OCI-LY7 (cell line): ENCODE measurements around the gene VAMP1. TPM values are rescaled to one million over a fixed set of nuclear protein-coding genes. Genes with fewer than 3 reads are reported as not detected.
A peak's percentile ranks its signal among the peaks of the same experiment; 100 is the strongest.

Source experiments
- BruUV-seq: library from RNA; stranded (reverse); fragments of 400-500 nt; replicated peaks from 2 replicates; lab custom pipeline; 2021; lab: Mats Ljungman, UMichigan
- CTCF ChIA-PET: fragments of 300-600 bp; sonication (Branson Sonifier 250); formaldehyde crosslinking; loops from one replicate; lab custom pipeline; 2022; ENCODE audit warnings: antibody characterized with exemption; ENCODE audit not compliant: unreplicated experiment; lab: Charles Lee
- POLR2A ChIA-PET: fragments of 300-600 bp; sonication (Branson Sonifier 250); formaldehyde crosslinking; loops from one replicate; lab custom pipeline; 2022; ENCODE audit warnings: antibody characterized with exemption; lab: Charles Lee
- DNase-seq: peaks from one replicate; pipeline ENCODE4 v3.0.0-alpha.2; 2015; ENCODE audit warnings: low spot score
- H2AFZ ChIP-seq: fragments of 200-600 bp; sonication (generic), shearing (Covaris generic); 2 replicates; pipeline ENCODE4 v1.6.1; 2014; ENCODE audit warnings: mild to moderate bottlenecking, antibody characterized with exemption, low read length, moderate library complexity
- H3K27ac ChIP-seq: fragments of 200-600 bp; sonication (generic); 2 replicates; pipeline ENCODE4 v1.5.1; 2014; ENCODE audit warnings: mixed run types, low read depth, mild to moderate bottlenecking, moderate library complexity, low read length, inconsistent platforms; ENCODE audit not compliant: poor library complexity, severe bottlenecking
- H3K36me3 ChIP-seq: fragments of 200-600 bp; sonication (generic); 2 replicates; pipeline ENCODE4 v1.6.1; 2014; ENCODE audit warnings: mild to moderate bottlenecking, antibody characterized with exemption, low read length, moderate library complexity, mixed read lengths; ENCODE audit not compliant: insufficient read depth
- H3K4me1 ChIP-seq: fragments of 200-600 bp; sonication (generic); 2 replicates; pipeline ENCODE4 v1.5.1; 2014; ENCODE audit warnings: mild to moderate bottlenecking, low read length; ENCODE audit not compliant: insufficient read depth, poor library complexity, severe bottlenecking
- H3K4me2 ChIP-seq: fragments of 200-600 bp; sonication (generic); 2 replicates; pipeline ENCODE4 v1.6.1; 2014; ENCODE audit warnings: mild to moderate bottlenecking, low read length
- H3K4me3 ChIP-seq: fragments of 200-600 bp; sonication (generic); 2 replicates; pipeline ENCODE4 v1.5.1; 2014; ENCODE audit warnings: mild to moderate bottlenecking, low read depth, low read length; ENCODE audit not compliant: poor library complexity, severe bottlenecking
- H3K79me2 ChIP-seq: fragments of 200-600 bp; sonication (generic); 2 replicates; pipeline ENCODE4 v1.6.1; 2016; ENCODE audit warnings: low read depth, mild to moderate bottlenecking, low read length, moderate library complexity, mixed read lengths; ENCODE audit not compliant: insufficient read depth
- H3K9me2 ChIP-seq: fragments of 200-600 bp; sonication (generic); 2 replicates; pipeline ENCODE4 v1.6.1; 2016; ENCODE audit warnings: mild to moderate bottlenecking, low read length, mixed read lengths; ENCODE audit not compliant: insufficient read depth
- H3K9me3 ChIP-seq: fragments of 200-600 bp; sonication (generic); 2 replicates; pipeline ENCODE4 v1.6.1; 2014; ENCODE audit warnings: mild to moderate bottlenecking, mixed run types, low read length, mixed read lengths
- H4K20me1 ChIP-seq: fragments of 200-600 bp; sonication (generic); 2 replicates; pipeline ENCODE4 v1.6.1; 2014; ENCODE audit warnings: mild to moderate bottlenecking, antibody characterized with exemption, low read length, moderate library complexity, mixed read lengths; ENCODE audit not compliant: insufficient read depth
- EZH2phosphoT487 ChIP-seq: fragments of 200-600 bp; sonication (generic); IDR thresholded peaks from 2 replicates; pipeline ENCODE4 v1.6.1; 2018; ENCODE audit warnings: low read depth, borderline replicate concordance, mild to moderate bottlenecking, mixed run types, antibody characterized with exemption, low read length, moderate library complexity, mixed read lengths
- intact Hi-C: fragments of 100-400 bp; cut with micrococcal nuclease; formaldehyde crosslinking; loops from one replicate; pipeline ENCODE4 v1.10.0; 2022; ENCODE audit not compliant: unreplicated experiment
- total RNA-seq, 2 experiments: library from RNA; depleted of rRNA in 1 of 2; stranded (reverse); fragments of >200 nt in 1 of 2; shearing (Covaris generic) in 1 of 2; gene quantifications; 2 replicates each; pipeline ENCODE4 v1.2.3, GENCODE V29; 2014 to 2022
- TF ChIP-seq, protein P1 (sequence below): fragments of 200-600 bp; sonication (generic); conservative IDR thresholded peaks from 2 replicates; pipeline ENCODE4 v1.5.1; 2014; ENCODE audit warnings: mild to moderate bottlenecking, antibody characterized with exemption, low read length, moderate library complexity, mixed read lengths

Gene VAMP1
- total RNA-seq, 2 experiments from 2014 or later, result 46.9 to 86.0 TPM

DNA sequence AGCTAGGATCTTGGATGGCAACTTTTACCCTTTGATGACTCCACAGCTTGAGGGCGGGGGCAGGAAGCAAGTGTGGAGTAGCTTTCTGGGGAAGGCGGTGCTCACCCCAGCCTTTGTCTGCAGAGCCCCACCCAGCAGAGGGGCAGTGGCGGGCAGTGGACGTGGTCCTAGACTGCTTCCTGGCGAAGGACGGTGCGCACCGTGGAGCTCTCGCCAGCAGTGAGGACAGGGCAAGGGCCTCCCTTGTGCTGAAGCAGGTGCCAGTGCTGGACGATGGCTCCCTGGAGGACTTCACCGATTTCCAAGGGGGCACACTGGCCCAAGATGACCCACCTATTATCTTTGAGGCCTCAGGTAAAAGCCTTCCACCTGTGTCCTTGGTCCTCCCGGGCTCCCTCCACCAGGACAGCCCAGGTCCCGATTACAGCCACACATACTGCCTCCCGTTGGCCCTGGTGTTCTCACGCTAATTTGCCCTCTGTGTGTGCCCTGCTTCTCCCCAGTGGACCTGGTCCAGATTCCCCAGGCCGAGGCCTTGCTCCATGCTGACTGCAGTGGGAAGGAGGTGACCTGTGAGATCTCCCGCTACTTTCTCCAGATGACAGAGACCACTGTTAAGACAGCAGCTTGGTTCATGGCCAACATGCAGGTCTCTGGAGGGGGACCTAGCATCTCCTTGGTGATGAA is 17.4 kb downstream of the VAMP1 start:
- no peak for DNase-seq
- Histone ChIP-seq H4K20me1 (no peaks in the 10 kb centered on the region), H3K36me3 (peaks cover 40% of the 10 kb centered on the region), H3K4me2 (peak overlapping the region; percentile 88), H3K9me3 (no peaks in the 10 kb centered on the region), H3K4me1 (peaks cover 41% of the 10 kb centered on the region), H2AFZ (no peak overlapping the region), H3K27ac (peak overlapping the region; percentile 81), H3K79me2 (peaks cover 10% of the 10 kb centered on the region; the same call in 1 of the 2 replicates), H3K4me3 (peak overlapping the region; percentile 74), H3K9me2 (no peaks in the 10 kb centered on the region)
- no TSS peak for BruUV-seq
- ChIA-PET POLR2A (interaction anchor here (1.9 to 3.4 kb wide), 4 partner anchors 8 to 21 kb away, joined by 6 to 27 read pairs (median 20); partner anchors contain the start of genes CD27 and VAMP1), CTCF (interaction anchor here (0.9 kb wide), 1 partner anchor 8 kb away, joined by 3 read pairs; no protein-coding TSS in a partner anchor)
- TF ChIP-seq, protein P1, sequence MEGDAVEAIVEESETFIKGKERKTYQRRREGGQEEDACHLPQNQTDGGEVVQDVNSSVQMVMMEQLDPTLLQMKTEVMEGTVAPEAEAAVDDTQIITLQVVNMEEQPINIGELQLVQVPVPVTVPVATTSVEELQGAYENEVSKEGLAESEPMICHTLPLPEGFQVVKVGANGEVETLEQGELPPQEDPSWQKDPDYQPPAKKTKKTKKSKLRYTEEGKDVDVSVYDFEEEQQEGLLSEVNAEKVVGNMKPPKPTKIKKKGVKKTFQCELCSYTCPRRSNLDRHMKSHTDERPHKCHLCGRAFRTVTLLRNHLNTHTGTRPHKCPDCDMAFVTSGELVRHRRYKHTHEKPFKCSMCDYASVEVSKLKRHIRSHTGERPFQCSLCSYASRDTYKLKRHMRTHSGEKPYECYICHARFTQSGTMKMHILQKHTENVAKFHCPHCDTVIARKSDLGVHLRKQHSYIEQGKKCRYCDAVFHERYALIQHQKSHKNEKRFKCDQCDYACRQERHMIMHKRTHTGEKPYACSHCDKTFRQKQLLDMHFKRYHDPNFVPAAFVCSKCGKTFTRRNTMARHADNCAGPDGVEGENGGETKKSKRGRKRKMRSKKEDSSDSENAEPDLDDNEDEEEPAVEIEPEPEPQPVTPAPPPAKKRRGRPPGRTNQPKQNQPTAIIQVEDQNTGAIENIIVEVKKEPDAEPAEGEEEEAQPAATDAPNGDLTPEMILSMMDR, result no peak
- no peak for TF ChIP-seq EZH2phosphoT487
- intact Hi-C loops, result no loop called here

DNA sequence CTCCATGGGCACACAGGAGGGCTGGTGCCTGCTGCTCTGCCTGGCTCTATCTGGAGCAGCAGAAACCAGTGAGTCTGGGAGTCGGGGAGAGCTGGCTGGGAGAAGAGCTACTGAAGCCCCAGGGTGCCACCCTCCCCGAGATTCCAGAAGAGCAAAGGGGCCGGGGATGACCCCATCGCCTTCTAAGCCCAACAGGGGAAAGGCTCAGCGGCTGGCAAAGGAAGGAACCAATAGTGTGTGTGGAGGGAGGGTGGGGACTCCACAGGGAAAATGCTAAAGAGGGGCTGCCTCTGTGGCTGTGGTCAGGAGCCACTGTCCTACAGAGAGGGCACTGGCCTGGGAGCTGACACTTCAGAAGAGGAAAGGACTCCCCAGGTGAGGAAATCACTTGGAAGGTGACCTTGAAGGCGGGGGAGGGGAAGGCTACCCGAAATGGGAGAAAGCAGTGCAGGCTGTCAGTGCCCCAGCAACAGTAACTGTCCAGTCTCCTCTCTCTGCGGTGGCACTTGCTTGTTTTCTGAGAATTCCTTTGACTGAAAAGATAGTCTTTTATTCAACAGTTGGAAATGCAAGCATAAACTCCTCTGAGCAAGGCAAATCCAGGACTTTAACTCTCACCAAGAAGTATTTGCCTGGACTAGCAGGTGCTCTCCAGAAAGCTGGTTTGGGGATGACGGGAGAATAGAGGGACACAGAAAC is 18.1 kb downstream of the VAMP1 start:
- Histone ChIP-seq H3K9me2 (no peaks in the 10 kb centered on the region), H3K36me3 (peaks cover 33% of the 10 kb centered on the region), H3K79me2 (peaks cover 10% of the 10 kb centered on the region; the same call in 1 of the 2 replicates), H3K9me3 (no peaks in the 10 kb centered on the region), H4K20me1 (no peaks in the 10 kb centered on the region), H3K4me3 (peak overlapping the region; percentile 74), H3K4me1 (peaks cover 48% of the 10 kb centered on the region), H3K4me2 (peak overlapping the region; percentile 88), H3K27ac (peak overlapping the region; percentile 81), H2AFZ (peak overlapping the region; percentile 25; the same call in 1 of the 2 replicates)
- ChIA-PET CTCF (interaction anchor here (0.7 to 1.0 kb wide), 3 partner anchors 9 to 21 kb away, joined by 3 read pairs; no protein-coding TSS in a partner anchor), POLR2A (interaction anchor here (1.0 to 3.4 kb wide), 9 partner anchors 9 to 176 kb away, joined by 3 to 27 read pairs (median 4); partner anchors contain the start of genes CD27, MRPL51 and VAMP1)
- TF ChIP-seq, protein P1, result no peak
- TF ChIP-seq EZH2phosphoT487, result no peak
- BruUV-seq, result no TSS peak
- DNase-seq, result no peak
- intact Hi-C loops, result no loop called here
